CD1c-positive myeloid dendritic cell (primary cell): ENCODE results near the gene TTC27.

Experiments
- DNase-seq: peaks from one replicate; pipeline ENCODE4 v3.0.0-alpha.2; 2016; ENCODE audit errors: extremely low spot score

Gene TTC27

GRCh38 chr2:32755666-32756065, 127.8 kb downstream of the TTC27 start:
- DNase-seq = no peak

DNA sequence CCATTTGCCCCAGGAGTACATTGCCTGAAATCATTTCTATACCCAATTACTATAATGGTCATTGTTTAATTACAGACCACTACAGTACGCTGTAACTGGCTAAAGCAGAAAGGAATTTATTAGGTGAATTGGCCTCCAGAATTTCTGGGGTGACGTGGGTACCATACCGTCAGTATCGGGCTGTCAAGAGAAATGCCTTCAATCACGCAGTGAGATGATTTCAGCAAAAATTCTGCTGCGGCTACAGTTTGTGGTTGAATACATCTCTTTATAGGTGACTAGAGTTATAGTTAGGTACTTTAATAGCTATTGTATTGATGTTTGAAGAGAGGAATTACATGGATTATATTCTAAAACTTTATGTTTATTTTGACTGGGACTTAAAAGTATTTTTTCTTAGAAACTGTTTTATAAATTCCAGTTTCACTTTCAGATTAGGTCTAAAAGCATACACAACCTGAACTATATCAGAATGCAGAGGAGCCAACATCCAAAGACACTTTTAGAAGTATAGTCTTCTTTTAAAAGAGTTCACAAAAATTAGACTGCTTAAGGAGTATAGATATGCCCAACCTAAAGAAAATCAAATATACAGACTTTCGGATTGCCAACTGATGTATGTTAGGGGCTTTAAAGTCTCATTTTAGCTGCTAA, 128.4 kb downstream of the TTC27 start:
- no peak for DNase-seq

DNA sequence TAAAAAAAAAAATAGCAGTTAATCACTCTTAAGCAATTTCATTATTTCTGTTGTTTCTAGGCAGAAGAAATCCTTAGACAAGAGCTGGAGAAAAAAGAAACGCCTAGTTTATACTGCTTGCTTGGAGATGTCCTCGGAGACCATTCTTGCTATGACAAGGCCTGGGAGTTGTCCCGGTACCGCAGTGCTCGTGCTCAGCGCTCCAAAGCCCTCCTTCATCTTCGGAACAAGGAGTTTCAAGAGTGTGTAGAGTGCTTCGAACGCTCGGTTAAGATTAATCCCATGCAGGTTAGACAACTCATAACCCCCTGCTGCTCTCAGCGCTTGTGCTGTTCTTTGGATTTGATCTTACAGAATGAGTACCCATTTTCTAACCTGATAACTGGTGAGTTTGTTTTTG, 130.4 kb downstream of the TTC27 start:
- no peak for DNase-seq

- DNase-seq = no peak
Observed at GRCh38 chr2:32760628-32761027, 132.8 kb downstream of the TTC27 start.

- DNase-seq = no peak
Observed at GRCh38 chr2:32768387-32769174, 140.7 kb downstream of the TTC27 start.

DNA sequence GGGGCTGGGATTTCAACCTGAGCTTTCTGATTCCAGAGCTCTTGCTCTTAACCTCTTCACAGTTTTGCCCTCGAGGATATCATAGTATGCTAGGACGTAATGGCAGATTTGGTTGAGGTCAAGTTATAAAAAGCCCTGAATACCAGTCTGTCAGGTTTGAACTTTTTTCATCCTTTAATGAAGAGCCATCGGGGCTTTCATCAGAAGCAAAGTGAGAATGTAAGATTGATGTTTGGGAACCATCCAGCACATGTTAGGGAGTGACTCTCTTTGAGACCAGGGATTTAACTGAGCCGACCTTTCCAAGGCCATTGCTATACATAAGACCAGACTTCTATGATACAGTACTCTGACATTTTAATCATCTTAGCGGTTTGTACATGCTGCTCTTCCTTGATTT, 142.5 kb downstream of the TTC27 start:
- DNase-seq = no peak

- peak; percentile 23 for DNase-seq
Observed at GRCh38 chr2:32772638-32773447, 145.0 kb downstream of the TTC27 start.

DNA sequence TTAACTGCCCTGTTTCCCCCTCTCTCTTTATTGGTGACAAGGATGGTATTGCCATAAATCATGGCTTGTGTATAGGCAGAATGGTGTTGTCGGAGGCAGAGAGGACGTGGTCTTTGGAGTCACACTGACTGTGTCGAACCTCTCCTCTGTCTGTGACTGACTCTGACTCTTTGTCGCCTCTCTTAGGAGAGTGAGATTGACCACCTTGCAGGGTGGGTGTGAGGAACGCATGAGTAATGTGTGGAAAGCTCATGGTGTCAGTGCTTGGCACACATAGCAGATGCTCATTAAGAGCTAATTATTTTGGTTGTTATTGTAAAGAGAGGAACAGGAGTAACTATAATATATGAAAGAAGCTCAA, 145.6 kb downstream of the TTC27 start:
- no peak for DNase-seq

- DNase-seq = no peak
Observed at GRCh38 chr2:32775954-32776353, 148.1 kb downstream of the TTC27 start.

- no peak for DNase-seq
Observed at GRCh38 chr2:32777714-32778113, 149.9 kb downstream of the TTC27 start.

- no peak for DNase-seq
Observed at GRCh38 chr2:32780961-32781360, 153.1 kb downstream of the TTC27 start.

GRCh38 chr2:32783469-32783868, 155.6 kb downstream of the TTC27 start:
- DNase-seq = no peak

GRCh38 chr2:32783933-32784332, 156.1 kb downstream of the TTC27 start:
- DNase-seq = no peak

DNA sequence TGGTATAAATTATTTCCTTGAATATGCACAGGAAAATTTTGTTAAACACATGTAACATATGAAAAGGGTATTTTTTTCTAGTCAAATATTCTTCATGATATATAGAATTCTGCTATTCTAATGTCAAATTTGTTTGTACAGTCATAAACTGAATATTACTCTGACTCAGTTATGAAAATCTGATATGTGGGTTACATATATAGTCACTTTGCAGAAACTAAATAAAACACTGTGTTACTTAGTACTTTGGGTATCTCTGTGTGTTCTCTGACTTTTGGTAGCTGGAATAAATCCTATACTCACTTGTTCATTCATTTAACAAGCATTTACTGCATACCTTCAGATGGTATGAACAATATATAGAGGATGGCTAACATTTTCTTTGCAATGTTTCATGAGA, 159.4 kb downstream of the TTC27 start:
- DNase-seq = no peak

DNA sequence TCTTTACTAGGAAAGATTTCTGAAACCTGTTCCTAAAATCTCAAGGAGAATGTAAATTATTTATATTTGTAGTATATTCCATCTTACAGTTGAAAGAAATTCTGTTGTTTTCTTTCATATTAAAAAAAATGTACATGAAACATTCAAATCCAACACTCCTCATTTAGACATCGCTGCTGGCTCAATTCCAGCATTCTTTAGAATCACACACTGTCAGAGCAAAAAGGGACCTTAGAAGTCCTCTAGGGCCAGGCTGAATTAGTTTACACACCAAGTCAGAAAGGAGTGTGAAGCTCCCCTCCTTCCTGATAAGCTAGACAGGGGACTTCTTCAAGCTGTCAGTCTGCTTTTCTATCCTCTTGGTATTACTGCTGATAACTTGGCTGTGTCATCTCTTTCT, 160.3 kb downstream of the TTC27 start:
- no peak for DNase-seq

DNA sequence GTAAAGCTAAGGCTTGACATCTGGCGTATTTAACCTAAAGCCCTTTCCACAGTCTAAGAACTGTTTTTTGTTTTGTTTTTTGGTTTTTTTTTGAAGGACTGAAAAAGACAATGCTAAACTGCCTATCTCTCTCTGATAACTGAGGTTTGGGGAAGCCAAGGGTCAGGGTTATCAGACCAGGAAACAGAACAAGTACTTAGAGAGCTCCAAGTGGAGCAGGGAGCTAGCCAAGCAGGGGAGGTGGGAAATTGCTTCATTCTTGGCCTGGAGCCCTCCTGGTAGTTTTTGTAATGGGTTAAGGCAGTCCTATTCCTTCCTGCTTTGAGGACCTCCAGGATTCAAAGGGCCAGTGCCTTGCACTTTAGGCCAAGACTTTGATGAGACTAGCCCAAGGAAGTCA, 164.6 kb downstream of the TTC27 start:
- no peak for DNase-seq

DNA sequence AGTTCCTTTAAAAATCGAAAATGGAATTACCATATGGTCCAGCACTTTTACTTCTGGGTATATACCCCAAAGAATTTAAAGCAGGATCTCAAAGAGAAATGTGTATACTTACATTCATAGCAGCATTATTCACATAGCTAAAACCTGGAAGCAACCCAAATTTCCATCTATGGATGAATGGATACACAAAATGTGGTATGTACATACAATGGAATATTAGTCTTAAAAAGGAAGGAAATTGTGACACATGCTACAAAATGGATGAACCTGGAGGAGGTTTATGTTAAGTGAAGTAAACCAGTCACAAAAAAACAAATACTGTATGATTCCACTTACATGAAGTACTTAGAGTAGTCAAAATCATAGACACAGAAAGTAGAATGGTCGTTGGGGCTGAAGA, 171.0 kb downstream of the TTC27 start:
- DNase-seq = no peak

- no peak for DNase-seq
Observed at GRCh38 chr2:32801741-32802140, 173.9 kb downstream of the TTC27 start.

GRCh38 chr2:32802877-32803276, 175.0 kb downstream of the TTC27 start:
- DNase-seq = no peak

GRCh38 chr2:32804205-32804604, 176.4 kb downstream of the TTC27 start:
- no peak for DNase-seq

DNA sequence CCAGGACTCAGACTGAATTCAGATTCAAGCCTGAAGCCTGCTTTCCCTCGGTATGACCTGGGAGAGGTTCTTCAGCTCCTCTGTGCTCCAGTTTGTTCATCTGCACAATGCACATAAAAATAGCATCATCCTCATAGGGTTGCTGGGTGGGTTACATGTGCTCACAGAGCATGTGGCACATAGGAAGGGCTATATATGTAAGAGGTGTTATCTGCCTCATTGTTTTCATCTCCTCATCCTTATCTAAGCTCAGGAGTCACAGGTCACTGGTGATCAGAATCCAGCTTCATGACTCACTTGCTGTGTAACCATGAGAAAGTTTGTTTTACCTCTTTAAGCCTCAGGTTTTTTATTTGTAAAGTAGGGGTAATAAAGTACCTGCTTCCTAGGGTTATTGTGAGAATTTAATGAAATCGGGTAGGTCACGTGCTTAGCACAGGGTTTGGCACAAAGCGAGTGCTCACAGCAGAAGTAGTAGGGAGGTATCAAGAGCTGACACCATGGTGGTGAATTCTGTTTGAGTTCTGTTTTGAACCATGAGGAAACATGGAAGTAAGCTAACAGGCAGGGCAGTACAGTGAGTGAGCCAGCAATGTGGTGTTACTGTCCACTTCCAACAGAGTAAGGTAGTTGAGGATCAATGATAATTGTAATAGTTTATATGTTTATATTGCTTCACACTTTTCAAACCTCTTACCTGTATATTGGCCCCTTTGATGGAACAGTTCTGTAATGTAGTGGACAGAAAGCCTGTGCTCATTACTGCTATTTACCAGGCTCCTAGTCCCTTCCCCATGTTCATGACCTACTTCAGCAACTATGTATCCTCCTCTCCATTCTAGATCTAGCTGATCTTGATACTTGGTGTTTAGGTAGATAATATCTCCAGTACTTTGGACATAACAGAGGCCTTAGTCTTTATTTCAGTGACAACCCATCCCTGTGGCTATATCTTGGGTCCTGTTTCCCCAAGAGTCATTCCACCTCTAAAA, 177.6 kb downstream of the TTC27 start:
- DNase-seq = no peak

DNA sequence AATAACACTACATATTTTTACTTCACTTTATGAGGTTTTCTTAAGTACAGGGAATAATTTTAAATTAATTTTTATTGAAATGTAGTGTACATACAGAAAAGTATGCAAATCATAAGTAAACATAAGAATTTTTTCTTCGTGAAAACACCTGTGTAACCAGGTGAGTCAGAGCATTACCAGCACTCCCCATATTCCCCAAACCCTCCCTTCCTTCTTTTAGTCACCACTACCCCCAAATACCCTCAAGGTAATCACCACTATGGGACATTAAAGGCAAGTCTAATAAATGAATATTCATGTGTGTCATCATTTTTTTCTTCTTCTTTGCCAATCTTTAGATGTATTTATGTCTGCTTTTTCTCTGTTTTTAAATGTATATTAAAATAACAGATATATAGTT, 179.0 kb downstream of the TTC27 start:
- no peak for DNase-seq
